ENCODE measurements around the gene GNS. TPM values are rescaled to one million over a fixed set of nuclear protein-coding genes. Genes with fewer than 3 reads are reported as not detected.
"Not testable (repeated sequence)": the region's sequence is repeated elsewhere in the genome, so short reads cannot be mapped to it uniquely, and the experiment has no call there.

Gene GNS
- total and polyA plus RNA-seq, 2 donors (not counting 3 experiments of a cell fraction or from before 2014, with no cell fraction given): 107 to 142 TPM

DNA sequence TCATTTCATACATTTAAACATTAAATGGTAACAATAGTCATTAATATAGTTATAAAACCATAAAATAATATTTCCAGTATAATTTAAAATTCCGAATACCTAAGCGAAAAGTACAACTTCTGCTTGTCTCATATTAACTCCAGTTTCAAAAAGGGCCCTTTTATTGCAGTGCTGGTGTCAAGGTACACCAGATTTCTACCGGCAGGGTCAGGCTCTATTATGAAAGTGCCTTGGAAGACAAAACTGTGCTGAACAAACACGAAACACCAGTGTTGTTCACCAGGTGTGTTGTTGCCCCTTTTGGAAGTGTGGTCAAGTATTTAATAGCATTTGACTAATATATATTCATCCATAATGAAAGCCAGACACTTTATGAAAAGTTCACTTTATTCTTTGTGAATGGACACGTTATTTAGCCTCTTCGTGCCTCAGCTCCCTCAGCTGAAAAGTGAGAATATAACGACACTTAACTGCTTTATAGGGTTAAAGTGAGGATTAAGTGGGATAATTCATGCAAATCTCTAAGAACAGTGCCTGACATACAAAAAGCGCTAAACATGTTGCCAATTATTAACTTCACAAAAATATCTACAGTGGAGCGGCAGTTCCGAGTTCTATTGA, 20.3 kb upstream of the GNS start:
- intact Hi-C loops (cut with micrococcal nuclease): no loop called here

DNA sequence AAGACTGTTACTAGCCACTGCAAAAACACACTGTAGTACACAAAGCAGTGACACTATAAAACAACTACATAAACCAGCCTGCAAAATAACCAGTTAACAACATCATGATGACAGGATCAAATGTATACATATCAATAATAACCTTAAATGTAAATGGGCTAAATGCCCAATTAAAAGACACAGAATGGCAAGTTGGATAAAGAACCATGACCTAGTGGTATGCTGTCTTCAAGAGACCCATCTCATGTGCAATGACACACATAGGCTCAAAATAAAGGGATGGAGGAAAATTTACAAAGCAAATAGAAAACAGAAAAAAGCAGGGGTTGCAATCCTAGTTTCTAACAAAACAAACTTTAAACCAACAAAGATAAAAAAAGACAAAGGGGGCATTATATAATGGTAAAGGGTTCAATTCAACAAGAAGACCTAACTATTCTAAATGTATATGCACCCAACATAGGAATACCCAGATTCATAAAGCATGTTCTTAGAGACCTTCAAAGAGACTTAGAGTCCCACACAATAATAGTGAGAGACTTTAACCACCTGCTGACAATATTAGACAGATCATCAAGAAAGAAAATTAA, 16.0 kb upstream of the GNS start:
- H3K9ac ChIP-seq (replicated peaks; ENCODE audit: extremely low read depth, insufficient read depth, low read length); H3K36me3 ChIP-seq (ENCODE audit: control insufficient read depth in 2 of 2, extremely low read depth in 1 of 2, insufficient read depth in 2 of 2, low read length in 2 of 2); FAIRE-seq; H3K9me3 ChIP-seq (replicated peaks; ENCODE audit: control insufficient read depth, insufficient read depth, low read length); DNase-seq (ENCODE audit: low read depth, low spot score); H2AFZ ChIP-seq (ENCODE audit: low read depth, low read length); POLR2A ChIA-PET; H3K27ac ChIP-seq (ENCODE audit: insufficient read depth, low read depth, low read length); H3K79me2 ChIP-seq (ENCODE audit: control insufficient read depth, insufficient read depth, low read length); H3K4me2 ChIP-seq (ENCODE audit: insufficient read depth, low read length); H4K20me1 ChIP-seq (replicated peaks; ENCODE audit: control insufficient read depth, extremely low read depth, insufficient read depth, low read length); BruUV-seq (replicated peaks); H3K4me1 ChIP-seq (ENCODE audit: control insufficient read depth, extremely low read depth, insufficient read depth, low read length); H3K9me1 ChIP-seq (replicated peaks; ENCODE audit: control insufficient read depth, extremely low read depth, insufficient read depth, low read length); H3K4me3 ChIP-seq (replicated peaks in 1 of 3; ENCODE audit: insufficient read depth in 1 of 3, low read depth in 1 of 3, low read length in 3 of 3); intact Hi-C loops (cut with micrococcal nuclease); dilution Hi-C loops (cut with MboI; ENCODE audit: extremely low pct_ligation_motif_present, low sequenced_read_pairs): not testable (repeated sequence)
- CTCF ChIA-PET: interaction anchor here (1.1 kb wide), 1 partner anchor 9 kb away, joined by 3 read pairs; no protein-coding TSS in a partner anchor
- H3K27me3 ChIP-seq (ENCODE audit: control insufficient read depth in 2 of 2, insufficient read depth in 2 of 2, low read length in 2 of 2): peaks cover 8 to 18% of the 10 kb centered on the region in 2 experiments

More for the DNA sequence above, 20.3 kb upstream of the GNS start:
- Histone ChIP-seq H3K4me3 (replicated peaks in 1 of 3; ENCODE audit: insufficient read depth in 1 of 3, low read depth in 1 of 3, low read length in 3 of 3) (no peak overlapping the region), H2AFZ (ENCODE audit: low read depth, low read length) (no peak overlapping the region), H3K9ac (replicated peaks; ENCODE audit: extremely low read depth, insufficient read depth, low read length) (no peak overlapping the region), H3K27me3 (ENCODE audit: control insufficient read depth in 2 of 2, insufficient read depth in 2 of 2, low read length in 2 of 2) (peaks cover 8 to 19% of the 10 kb centered on the region in 2 experiments), H3K4me1 (ENCODE audit: control insufficient read depth, extremely low read depth, insufficient read depth, low read length) (peaks cover 16% of the 10 kb centered on the region), H4K20me1 (replicated peaks; ENCODE audit: control insufficient read depth, extremely low read depth, insufficient read depth, low read length) (no peaks in the 10 kb centered on the region), H3K36me3 (ENCODE audit: control insufficient read depth in 2 of 2, extremely low read depth in 1 of 2, insufficient read depth in 2 of 2, low read length in 2 of 2) (no peaks in the 10 kb centered on the region), H3K79me2 (ENCODE audit: control insufficient read depth, insufficient read depth, low read length) (peaks cover 4% of the 10 kb centered on the region), H3K9me1 (replicated peaks; ENCODE audit: control insufficient read depth, extremely low read depth, insufficient read depth, low read length) (no peaks in the 10 kb centered on the region), H3K27ac (ENCODE audit: insufficient read depth, low read depth, low read length) (no peak overlapping the region), H3K9me3 (replicated peaks; ENCODE audit: control insufficient read depth, insufficient read depth, low read length) (no peaks in the 10 kb centered on the region), H3K4me2 (ENCODE audit: insufficient read depth, low read length) (no peak overlapping the region)
- POLR2A ChIA-PET: no interaction called here
- CTCF ChIA-PET: interaction anchor here (1.3 to 4.1 kb wide), 5 partner anchors 16 to 230 kb away, joined by 3 to 47 read pairs (median 4); no protein-coding TSS in a partner anchor
- no peak for FAIRE-seq
- DNase-seq (ENCODE audit: low read depth, low spot score): no peak
- dilution Hi-C loops (cut with MboI; ENCODE audit: extremely low pct_ligation_motif_present, low sequenced_read_pairs): no loop called here
- BruUV-seq (replicated peaks): no TSS peak
- no peak for TF ChIP-seq POLR2AphosphoS5 (IDR thresholded peaks at IDR 0.05; ENCODE audit: insufficient read depth, low read depth, low read length)
- TF ChIP-seq POLR2A (IDR thresholded peaks at IDR 0.05; ENCODE audit: low read depth, low read length): no peak
- TF ChIP-seq GATA2 (IDR thresholded peaks at IDR 0.05; ENCODE audit: insufficient read depth, insufficient read length, low read depth, low read length): no peak
- no peak for TF ChIP-seq MYC (IDR thresholded peaks at IDR 0.05; ENCODE audit: low read depth, low read length)
- TF ChIP-seq, protein P1, sequence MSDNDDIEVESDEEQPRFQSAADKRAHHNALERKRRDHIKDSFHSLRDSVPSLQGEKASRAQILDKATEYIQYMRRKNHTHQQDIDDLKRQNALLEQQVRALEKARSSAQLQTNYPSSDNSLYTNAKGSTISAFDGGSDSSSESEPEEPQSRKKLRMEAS (IDR thresholded peaks at IDR 0.05; ENCODE audit: insufficient read depth, insufficient read length): no peak
- no peak for TF ChIP-seq EZH2 (IDR thresholded peaks at IDR 0.05; ENCODE audit: borderline replicate concordance, low read depth, low read length, severe bottlenecking)
- TF ChIP-seq FOS (IDR thresholded peaks at IDR 0.05; ENCODE audit: borderline replicate concordance, insufficient read depth, low read length): no peak
- no peak for TF ChIP-seq CTCF (IDR thresholded peaks at IDR 0.05; ENCODE audit: extremely low read depth in 1 of 2, insufficient read depth in 1 of 2, low read depth in 1 of 2, low read length in 2 of 2)
- no peak for TF ChIP-seq JUN (IDR thresholded peaks at IDR 0.05; ENCODE audit: borderline replicate concordance, insufficient read depth, insufficient read length, low read depth)

Data from endothelial cell of umbilical vein (primary cell).